ENCODE measurements around the gene PFKFB4. TPM values are rescaled to one million over a fixed set of nuclear protein-coding genes. Genes with fewer than 3 reads are reported as not detected.

PFKFB4 gene
- total and polyA plus RNA-seq, 10 of the 15 experiments (the other 5 are each of a cell fraction or from before 2014, with no cell fraction given), result 0.37 to 89.1 (median 5.2) TPM

GRCh38 chr3:48524970-48525369 lies 31.6 kb downstream of the PFKFB4 start:
- WGBS (ENCODE audit: insufficient coverage, insufficient replicate concordance, low lambda C conversion rate, missing lambda C conversion rate), result 80% methylated on average over 9 of the region's 9 CpGs
- POLR2A ChIA-PET, result interaction anchor here (0.5 kb wide), 1 partner anchor 16 kb away, joined by 8 read pairs; no protein-coding TSS in a partner anchor
- H4K20me1 ChIP-seq (ENCODE audit: control insufficient read depth, insufficient read depth), result no peaks in the 10 kb centered on the region
- H2AFZ ChIP-seq (ENCODE audit: control insufficient read depth, low read depth, low read length), result no peak overlapping the region
- H3K9ac ChIP-seq (ENCODE audit: control insufficient read depth, insufficient read depth, low read length), result no peak overlapping the region
- H3K4me2 ChIP-seq (ENCODE audit: control insufficient read depth, insufficient read depth), result no peak overlapping the region
- no peaks in the 10 kb centered on the region for H3K4me1 ChIP-seq (ENCODE audit: control insufficient read depth, insufficient read depth, low read length)
- ATAC-seq, result no peak
- H3K79me2 ChIP-seq (ENCODE audit: control insufficient read depth, insufficient read depth, low read length), result no peaks in the 10 kb centered on the region
- TF ChIP-seq POLR2AphosphoS5 (IDR thresholded peaks at IDR 0.05; ENCODE audit: low read length) (0 out of 2 replicates have a peak, but pooled peaks have one; percentile 26), POLR2AphosphoS2 (IDR thresholded peaks at IDR 0.05; ENCODE audit: low read depth, low read length) (no peak)
- SMC1A ChIA-PET (ENCODE audit: uncharacterized antibody, unreplicated experiment), result no interaction called here
- H3K4me3 ChIP-seq, result no peak overlapping the region
- H3K27me3 ChIP-seq (replicated peaks in 1 of 2; ENCODE audit: control insufficient read depth in 2 of 2, insufficient read depth in 2 of 2, low read length in 1 of 2), result no peaks in the 10 kb centered on the region
- RAD21 ChIA-PET (ENCODE audit: unreplicated experiment), result no interaction called here
- H3K36me3 ChIP-seq (ENCODE audit: control insufficient read depth in 2 of 2, insufficient read depth in 2 of 2, low read length in 1 of 2), result peaks cover 0 to 16% of the 10 kb centered on the region in 2 experiments; a peak in 2 of 4 replicates
- in situ Hi-C loops (cut with MboI), result no loop called here
- CTCF ChIA-PET, result no interaction called here
- FAIRE-seq, result no peak
- no peaks in the 10 kb centered on the region for H3K9me3 ChIP-seq (replicated peaks; ENCODE audit: control insufficient read depth, insufficient read depth, low read length)
- no peak overlapping the region for H3K27ac ChIP-seq (ENCODE audit: control insufficient read depth, insufficient read depth)
- BruUV-seq (replicated peaks), result no TSS peak
- DNase-seq (ENCODE audit: low read depth, low spot score), result no peak
- intact Hi-C loops (cut with micrococcal nuclease; ENCODE audit: unreplicated experiment), result no loop called here

GRCh38 chr3:48521635-48522034 lies 35.0 kb downstream of the PFKFB4 start:
- no peak for ATAC-seq
- H3K36me3 ChIP-seq (ENCODE audit: control insufficient read depth in 2 of 2, insufficient read depth in 2 of 2, low read length in 1 of 2), result peaks cover 0 to 16% of the 10 kb centered on the region in 2 experiments
- RAD21 ChIA-PET (ENCODE audit: unreplicated experiment), result no interaction called here
- H3K4me3 ChIP-seq, result no peak overlapping the region
- DNase-seq (ENCODE audit: low read depth, low spot score), result no peak
- no peaks in the 10 kb centered on the region for H3K79me2 ChIP-seq (ENCODE audit: control insufficient read depth, insufficient read depth, low read length)
- POLR2A ChIA-PET, result no interaction called here
- SMC1A ChIA-PET (ENCODE audit: uncharacterized antibody, unreplicated experiment), result no interaction called here
- H3K9me3 ChIP-seq (replicated peaks; ENCODE audit: control insufficient read depth, insufficient read depth, low read length), result no peaks in the 10 kb centered on the region
- FAIRE-seq, result no peak
- no peak overlapping the region for H3K27ac ChIP-seq (ENCODE audit: control insufficient read depth, insufficient read depth)
- H3K4me2 ChIP-seq (ENCODE audit: control insufficient read depth, insufficient read depth), result no peak overlapping the region
- no peaks in the 10 kb centered on the region for H4K20me1 ChIP-seq (ENCODE audit: control insufficient read depth, insufficient read depth)
- CTCF ChIA-PET, result no interaction called here
- in situ Hi-C loops (cut with MboI) (no loop called here), intact Hi-C loops (cut with micrococcal nuclease; ENCODE audit: unreplicated experiment) (no loop called here)
- BruUV-seq (replicated peaks), result no TSS peak
- no peaks in the 10 kb centered on the region for H3K27me3 ChIP-seq (replicated peaks in 1 of 2; ENCODE audit: control insufficient read depth in 2 of 2, insufficient read depth in 2 of 2, low read length in 1 of 2)
- 95% methylated on average over 5 of the region's 6 CpGs for WGBS (ENCODE audit: insufficient coverage, insufficient replicate concordance, low lambda C conversion rate, missing lambda C conversion rate)
- no peak overlapping the region for H3K9ac ChIP-seq (ENCODE audit: control insufficient read depth, insufficient read depth, low read length)
- H3K4me1 ChIP-seq (ENCODE audit: control insufficient read depth, insufficient read depth, low read length), result no peaks in the 10 kb centered on the region
- H2AFZ ChIP-seq (ENCODE audit: control insufficient read depth, low read depth, low read length), result no peak overlapping the region
- TF ChIP-seq KDM1A (IDR thresholded peaks at IDR 0.05; ENCODE audit: borderline replicate concordance), result no peak
- TF ChIP-seq ELK1 (IDR thresholded peaks at IDR 0.05; ENCODE audit: low read depth, low read length), result no peak
- no peak for TF ChIP-seq HSF1 (IDR thresholded peaks at IDR 0.05; ENCODE audit: low read depth, low read length)
- no peak for TF ChIP-seq MXI1 (IDR thresholded peaks at IDR 0.05; ENCODE audit: low read depth, low read length)
- no peak for TF ChIP-seq NBN (IDR thresholded peaks at IDR 0.05)
- no peak for TF ChIP-seq CHD2 (IDR thresholded peaks at IDR 0.05; ENCODE audit: borderline replicate concordance, low read depth, low read length)
- TF ChIP-seq RELB (IDR thresholded peaks at IDR 0.05; ENCODE audit: low read depth), result no peak
- no peak for TF ChIP-seq RAD51 (IDR thresholded peaks at IDR 0.05)
- TF ChIP-seq SMARCA5 (IDR thresholded peaks at IDR 0.05), result no peak
- no peak for TF ChIP-seq IRF3 (IDR thresholded peaks at IDR 0.05)
- no peak for TF ChIP-seq STAT3 (IDR thresholded peaks at IDR 0.05; ENCODE audit: low read depth, low read length)
